ENCODE measurements around the gene UTP4.

UTP4 gene

DNA sequence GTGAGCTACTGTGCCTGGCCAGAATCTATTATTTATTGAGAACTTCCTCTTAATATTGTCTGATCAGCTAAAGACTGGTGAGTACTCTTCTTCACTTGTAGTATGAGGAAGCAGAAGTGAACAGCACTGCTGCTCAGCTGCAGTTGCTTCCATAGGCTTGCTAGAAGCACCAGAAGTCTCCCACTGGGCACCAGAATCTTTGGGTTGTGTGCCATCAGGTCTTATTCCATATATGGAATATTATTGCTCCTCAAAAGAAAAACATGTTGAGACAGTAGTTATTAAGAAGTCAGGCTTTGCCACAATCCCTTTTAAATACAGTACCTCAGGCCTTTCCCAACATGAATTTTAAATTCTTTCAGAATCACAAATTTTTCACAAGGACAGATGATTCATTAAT, 71.7 kb downstream of the UTP4 start:
- 0 out of 2 replicates have a peak overlapping the region, but pooled peaks have one; percentile 5 for H3K27ac ChIP-seq
- TF ChIP-seq, protein P1, sequence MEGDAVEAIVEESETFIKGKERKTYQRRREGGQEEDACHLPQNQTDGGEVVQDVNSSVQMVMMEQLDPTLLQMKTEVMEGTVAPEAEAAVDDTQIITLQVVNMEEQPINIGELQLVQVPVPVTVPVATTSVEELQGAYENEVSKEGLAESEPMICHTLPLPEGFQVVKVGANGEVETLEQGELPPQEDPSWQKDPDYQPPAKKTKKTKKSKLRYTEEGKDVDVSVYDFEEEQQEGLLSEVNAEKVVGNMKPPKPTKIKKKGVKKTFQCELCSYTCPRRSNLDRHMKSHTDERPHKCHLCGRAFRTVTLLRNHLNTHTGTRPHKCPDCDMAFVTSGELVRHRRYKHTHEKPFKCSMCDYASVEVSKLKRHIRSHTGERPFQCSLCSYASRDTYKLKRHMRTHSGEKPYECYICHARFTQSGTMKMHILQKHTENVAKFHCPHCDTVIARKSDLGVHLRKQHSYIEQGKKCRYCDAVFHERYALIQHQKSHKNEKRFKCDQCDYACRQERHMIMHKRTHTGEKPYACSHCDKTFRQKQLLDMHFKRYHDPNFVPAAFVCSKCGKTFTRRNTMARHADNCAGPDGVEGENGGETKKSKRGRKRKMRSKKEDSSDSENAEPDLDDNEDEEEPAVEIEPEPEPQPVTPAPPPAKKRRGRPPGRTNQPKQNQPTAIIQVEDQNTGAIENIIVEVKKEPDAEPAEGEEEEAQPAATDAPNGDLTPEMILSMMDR (conservative IDR thresholded peaks at IDR 0.05) = no peak

DNA sequence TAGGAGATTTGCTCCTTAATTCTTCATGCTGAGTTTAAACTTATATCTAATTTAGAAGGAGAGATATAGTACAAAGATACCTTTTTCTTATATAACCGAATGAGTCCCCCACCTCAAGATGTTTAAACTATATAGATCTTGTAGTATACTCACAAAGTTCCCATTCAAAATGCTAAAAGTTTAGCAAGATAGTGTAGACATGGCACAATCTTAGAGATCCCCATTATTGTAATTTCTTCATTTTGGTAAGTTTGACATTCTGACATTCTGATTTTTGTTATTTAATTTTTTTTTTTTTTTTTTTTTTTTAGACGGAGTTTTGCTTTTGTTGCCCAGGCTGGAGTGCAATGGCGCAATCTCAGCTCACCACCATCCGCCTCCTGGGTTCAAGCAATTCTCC, 77.3 kb downstream of the UTP4 start:
- no peak overlapping the region for H3K27ac ChIP-seq
- TF ChIP-seq, protein P1 (conservative IDR thresholded peaks at IDR 0.05) = no peak

DNA sequence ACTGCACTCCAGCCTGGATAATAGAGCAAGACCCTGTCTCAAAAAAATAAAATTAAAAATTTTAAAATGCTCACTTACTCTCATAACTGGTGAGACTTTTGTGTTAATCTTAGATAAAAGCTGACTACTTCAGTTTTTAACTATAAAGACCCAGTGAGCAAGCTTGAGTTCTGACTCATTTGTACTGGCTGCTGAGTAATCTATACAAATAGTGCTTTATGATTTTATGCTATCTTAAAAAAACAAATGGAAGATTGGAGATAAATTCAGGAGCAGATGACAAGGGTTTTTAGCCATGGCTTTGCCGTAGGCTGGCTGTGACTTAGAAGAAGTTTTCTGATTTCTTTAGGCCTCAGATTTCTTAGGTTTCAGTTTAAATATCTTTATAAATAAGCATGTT, 85.0 kb downstream of the UTP4 start:
- peak overlapping the region; percentile 46 for H3K27ac ChIP-seq
- TF ChIP-seq, protein P1 (conservative IDR thresholded peaks at IDR 0.05) = no peak
